ENCODE measurements around the gene STXBP6.

The STXBP6 gene
- 0 to 1.6 (median 0.12) reads per million in 9 experiments for total RNA-seq

GRCh38 chr14:25049568-25050268 is at the start of gene STXBP6:
STXBP6 (minus strand) TSS chr14:25050147; CDS start chr14:24974818, 75,329 bp downstream.
- Mint-ChIP-seq H3K9me3 (no peaks in the 10 kb centered on the region), H3K27ac (no peak within 1 kb of the TSS), H3K36me3 (ENCODE audit: insufficient read depth) (peaks cover 3% of the 10 kb centered on the region), H3K27me3 (peaks cover 57 to 80% of the 10 kb centered on the region in 2 donors), H3K4me1 (ENCODE audit: low read depth in 2 of 2) (peaks cover 5% of the 10 kb centered on the region in 2 donors), H3K4me3 (peak within 1 kb of the TSS; percentile 73 to 75)
- ATAC-seq (replicated peaks), result no peak
- no peak for DNase-seq

- Mint-ChIP-seq H3K4me3 (no peak overlapping the region), H3K36me3 (ENCODE audit: insufficient read depth) (no peaks in the 10 kb centered on the region), H3K4me1 (ENCODE audit: low read depth in 2 of 2) (peaks cover 0 to 2% of the 10 kb centered on the region in 2 donors), H3K9me3 (no peaks in the 10 kb centered on the region), H3K27ac (no peak overlapping the region), H3K27me3 (peaks cover 43 to 57% of the 10 kb centered on the region in 2 donors)
- ATAC-seq (replicated peaks) (no peak), DNase-seq (no peak)
These were observed 47.2 kb upstream of the STXBP6 start for GRCh38 chr14:25097120-25097519.

DNA sequence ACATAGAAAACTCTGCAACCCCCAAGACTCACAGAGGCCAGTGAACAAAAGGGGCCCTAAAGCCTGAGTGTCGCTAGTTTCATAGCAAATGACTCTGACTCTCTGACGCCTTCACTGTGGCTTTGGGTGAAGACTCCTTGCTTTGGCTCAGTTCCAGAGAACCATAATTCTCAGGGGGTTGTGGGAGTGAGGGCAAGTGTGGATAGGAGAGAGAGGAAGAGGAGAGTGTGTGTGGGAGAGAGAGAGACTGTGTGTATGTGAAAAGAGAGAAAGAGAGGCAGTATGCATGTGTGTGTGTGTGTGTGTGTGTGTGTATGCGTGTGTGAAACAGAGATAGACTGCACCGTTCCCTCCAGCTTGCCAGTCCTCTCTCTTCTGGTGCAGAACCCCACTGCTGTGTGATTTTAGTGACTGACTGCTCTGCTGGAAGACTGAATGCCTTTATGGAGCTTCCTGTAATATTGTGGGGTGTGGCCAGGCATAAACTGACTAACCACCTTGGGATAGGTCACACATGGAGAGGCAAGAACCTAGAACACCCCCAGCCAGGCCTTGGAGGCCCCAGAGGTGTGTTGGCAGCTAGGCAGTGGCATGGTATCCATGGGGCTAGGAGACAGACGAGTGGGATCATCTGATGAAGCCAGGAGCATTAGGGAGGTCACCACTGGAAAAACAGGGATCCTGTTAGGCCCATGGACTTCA is 45.9 kb upstream of the STXBP6 start:
- peaks cover 46 to 61% of the 10 kb centered on the region in 2 donors for H3K27me3 Mint-ChIP-seq
- no peak for DNase-seq
- no peak for ATAC-seq (replicated peaks)
- no peaks in the 10 kb centered on the region for H3K36me3 Mint-ChIP-seq (ENCODE audit: insufficient read depth)
- no peaks in the 10 kb centered on the region for H3K9me3 Mint-ChIP-seq
- H3K27ac Mint-ChIP-seq, result no peak overlapping the region
- no peak overlapping the region for H3K4me3 Mint-ChIP-seq
- peaks cover 0 to 2% of the 10 kb centered on the region in 2 donors for H3K4me1 Mint-ChIP-seq (ENCODE audit: low read depth in 2 of 2)

DNA sequence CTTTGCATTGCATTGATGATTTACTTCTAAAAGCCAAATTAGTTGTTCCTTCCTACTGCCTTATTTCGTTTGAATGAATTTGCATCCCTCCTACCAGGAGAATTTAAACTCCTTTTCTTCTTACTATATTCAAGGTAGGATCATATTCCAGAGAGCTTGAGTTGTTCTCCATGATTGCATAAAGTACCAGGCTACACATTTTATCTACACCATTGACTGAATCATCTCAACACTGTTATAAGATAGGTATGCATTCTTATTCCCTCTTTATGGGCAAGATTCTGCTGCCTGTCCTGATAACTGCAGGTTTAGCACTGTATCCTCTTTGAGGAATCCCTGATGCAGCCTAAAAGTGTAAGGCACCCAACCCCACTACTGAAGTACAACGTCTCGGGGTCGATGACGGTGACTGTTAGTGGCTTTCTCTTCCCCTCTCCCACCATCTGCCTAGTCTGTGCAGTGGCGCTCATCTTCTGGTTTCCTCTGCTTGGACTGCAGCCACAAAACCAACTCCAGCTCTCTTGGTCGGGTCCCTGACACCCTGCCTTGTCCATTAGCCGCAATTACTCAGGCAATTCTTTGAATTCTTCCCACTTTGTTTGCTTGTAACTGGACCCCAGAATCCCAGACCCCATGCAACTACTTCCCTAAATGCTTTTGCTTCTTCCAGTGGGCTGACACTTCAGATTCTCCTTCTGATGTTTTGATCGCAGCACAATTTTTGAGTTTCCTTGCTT is 44.4 kb upstream of the STXBP6 start:
- DNase-seq (no peak), ATAC-seq (replicated peaks) (no peak)
- Mint-ChIP-seq H3K9me3 (no peaks in the 10 kb centered on the region), H3K4me3 (no peak overlapping the region), H3K27me3 (peaks cover 57 to 73% of the 10 kb centered on the region in 2 donors), H3K27ac (no peak overlapping the region), H3K36me3 (ENCODE audit: insufficient read depth) (no peaks in the 10 kb centered on the region), H3K4me1 (ENCODE audit: low read depth in 2 of 2) (peaks cover 0 to 2% of the 10 kb centered on the region in 2 donors)

DNA sequence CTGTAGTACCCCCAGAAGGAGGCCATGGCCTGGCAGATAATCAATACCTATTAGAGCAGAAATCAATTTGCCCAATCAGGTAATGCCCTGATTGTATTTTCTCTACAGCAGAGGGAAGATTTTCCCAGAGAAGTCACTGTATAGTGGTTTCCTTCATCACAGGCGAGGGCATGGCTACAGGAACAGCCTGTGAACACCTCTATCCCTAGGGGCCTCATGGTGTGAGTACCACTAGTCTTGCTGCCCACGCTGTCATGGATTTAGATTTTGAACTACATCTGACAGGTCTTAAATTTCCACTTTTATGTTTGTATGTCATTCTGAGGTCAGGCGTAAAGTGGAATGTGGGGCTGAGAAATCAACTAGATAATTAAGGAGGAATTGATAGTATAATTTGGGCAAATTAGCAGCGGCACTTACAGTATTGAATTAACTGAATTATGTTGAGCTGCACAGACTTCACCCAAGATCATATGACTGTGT is 42.4 kb upstream of the STXBP6 start:
- Mint-ChIP-seq H3K9me3 (no peaks in the 10 kb centered on the region), H3K36me3 (ENCODE audit: insufficient read depth) (no peaks in the 10 kb centered on the region), H3K4me1 (ENCODE audit: low read depth in 2 of 2) (peaks cover 0 to 2% of the 10 kb centered on the region in 2 donors), H3K4me3 (no peak overlapping the region), H3K27me3 (peaks cover 51 to 64% of the 10 kb centered on the region in 2 donors), H3K27ac (no peak overlapping the region)
- ATAC-seq (replicated peaks), result no peak
- no peak for DNase-seq

DNA sequence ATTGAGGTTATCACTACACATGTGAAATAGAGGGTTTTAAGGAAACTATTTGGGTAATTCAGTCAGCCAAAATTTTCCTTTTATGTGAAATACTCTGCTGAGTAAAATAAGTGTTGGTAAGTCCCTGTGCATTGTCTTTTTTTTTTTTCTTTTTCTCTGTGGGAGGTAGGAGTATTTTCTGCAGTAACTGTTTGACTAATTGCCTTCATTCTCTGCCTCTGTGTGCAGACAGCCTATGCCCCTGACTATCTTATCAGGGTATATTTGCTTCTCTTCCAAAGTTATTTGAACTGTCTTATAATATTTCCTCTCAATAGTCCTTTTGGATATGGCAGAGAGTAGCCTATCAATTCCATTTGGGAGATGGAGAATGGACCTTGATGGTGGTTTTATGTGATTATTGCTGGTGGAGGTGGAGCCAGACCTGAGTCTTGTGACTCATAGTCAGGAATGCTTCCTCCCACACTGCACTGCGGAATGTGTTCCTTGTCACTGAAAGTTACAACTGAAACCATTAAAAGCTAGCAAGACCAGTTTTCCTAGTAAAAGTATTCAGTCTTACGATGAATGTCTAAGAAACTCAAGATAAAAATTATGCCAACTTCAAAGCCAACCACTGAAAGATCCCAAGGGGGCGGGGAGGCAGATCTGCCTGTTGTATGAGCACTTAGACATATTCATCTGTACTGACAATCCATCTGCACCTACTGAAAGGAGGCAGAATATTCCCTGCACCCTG is 40.9 kb upstream of the STXBP6 start:
- Mint-ChIP-seq H3K36me3 (ENCODE audit: insufficient read depth) (no peaks in the 10 kb centered on the region), H3K9me3 (no peaks in the 10 kb centered on the region), H3K27ac (no peak overlapping the region), H3K27me3 (peaks cover 41 to 59% of the 10 kb centered on the region in 2 donors), H3K4me3 (no peak overlapping the region), H3K4me1 (ENCODE audit: low read depth in 2 of 2) (peaks cover 0 to 2% of the 10 kb centered on the region in 2 donors)
- DNase-seq (no peak), ATAC-seq (replicated peaks) (no peak)

DNA sequence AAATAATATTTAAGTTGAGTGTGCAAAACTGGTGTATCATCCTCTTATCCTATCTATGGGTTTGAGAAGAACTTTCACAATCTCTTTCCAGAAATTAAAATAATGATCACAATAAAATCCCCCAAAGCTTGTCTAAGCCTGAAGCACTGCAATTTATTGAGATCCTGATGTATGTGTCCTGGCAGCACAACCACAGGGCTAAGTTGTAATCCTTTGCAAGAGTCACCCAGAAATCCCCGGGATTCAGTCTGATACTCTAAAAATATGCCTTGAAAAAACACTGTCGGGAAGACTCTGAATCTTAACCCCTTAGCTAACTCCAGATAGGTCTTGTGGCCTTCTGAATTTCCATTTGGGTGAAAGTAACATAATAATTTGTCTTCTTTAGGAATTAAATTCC is 40.3 kb upstream of the STXBP6 start:
- no peak for DNase-seq
- ATAC-seq (replicated peaks), result no peak
- Mint-ChIP-seq H3K4me1 (ENCODE audit: low read depth in 2 of 2) (peaks cover 0 to 2% of the 10 kb centered on the region in 2 donors), H3K27me3 (peaks cover 35 to 52% of the 10 kb centered on the region in 2 donors), H3K27ac (no peak overlapping the region), H3K9me3 (no peaks in the 10 kb centered on the region), H3K36me3 (ENCODE audit: insufficient read depth) (no peaks in the 10 kb centered on the region), H3K4me3 (no peak overlapping the region)

GRCh38 chr14:25089496-25089895 is 39.5 kb upstream of the STXBP6 start:
- no peak overlapping the region for H3K4me3 Mint-ChIP-seq
- H3K27me3 Mint-ChIP-seq, result peaks cover 28 to 49% of the 10 kb centered on the region in 2 donors
- no peak overlapping the region for H3K27ac Mint-ChIP-seq
- ATAC-seq (replicated peaks), result no peak
- H3K36me3 Mint-ChIP-seq (ENCODE audit: insufficient read depth), result no peaks in the 10 kb centered on the region
- no peak for DNase-seq
- peaks cover 0 to under 1% of the 10 kb centered on the region in 2 donors for H3K4me1 Mint-ChIP-seq (ENCODE audit: low read depth in 2 of 2)
- H3K9me3 Mint-ChIP-seq, result no peaks in the 10 kb centered on the region

DNA sequence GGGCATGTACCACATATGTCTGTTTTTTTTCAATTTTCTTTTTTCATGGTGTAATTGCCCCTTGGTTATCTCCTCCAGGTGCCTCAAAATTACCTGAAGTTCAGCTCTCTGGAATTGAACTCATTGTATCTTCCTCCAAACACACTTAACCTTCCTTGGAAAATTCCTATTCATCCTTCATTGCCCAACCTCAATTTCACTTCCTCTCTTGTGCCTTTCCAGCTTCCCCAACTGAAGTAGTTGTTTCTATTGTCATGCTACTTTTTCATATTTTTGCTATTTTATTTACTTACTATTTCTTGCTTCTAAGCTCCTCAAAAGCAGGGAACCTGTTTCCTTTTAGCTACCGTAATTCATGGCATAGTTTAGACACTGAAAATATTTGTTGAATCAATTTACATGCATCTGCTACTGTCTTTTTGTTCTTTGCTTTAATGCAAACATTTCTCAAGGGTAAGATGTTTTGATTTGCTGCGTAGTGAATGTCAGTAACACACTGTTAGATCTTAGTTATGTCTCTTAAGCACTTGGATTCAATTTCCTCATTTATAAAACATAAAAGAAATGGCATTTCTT is 37.0 kb upstream of the STXBP6 start:
- ATAC-seq (replicated peaks) (no peak), DNase-seq (no peak)
- H3K27ac Mint-ChIP-seq, result no peak overlapping the region
- no peak overlapping the region for H3K4me3 Mint-ChIP-seq
- H3K36me3 Mint-ChIP-seq (ENCODE audit: insufficient read depth), result no peaks in the 10 kb centered on the region
- H3K9me3 Mint-ChIP-seq, result no peaks in the 10 kb centered on the region
- peaks cover 45 to 55% of the 10 kb centered on the region in 2 donors for H3K27me3 Mint-ChIP-seq
- H3K4me1 Mint-ChIP-seq (ENCODE audit: low read depth in 2 of 2), result no peaks in the 10 kb centered on the region

DNA sequence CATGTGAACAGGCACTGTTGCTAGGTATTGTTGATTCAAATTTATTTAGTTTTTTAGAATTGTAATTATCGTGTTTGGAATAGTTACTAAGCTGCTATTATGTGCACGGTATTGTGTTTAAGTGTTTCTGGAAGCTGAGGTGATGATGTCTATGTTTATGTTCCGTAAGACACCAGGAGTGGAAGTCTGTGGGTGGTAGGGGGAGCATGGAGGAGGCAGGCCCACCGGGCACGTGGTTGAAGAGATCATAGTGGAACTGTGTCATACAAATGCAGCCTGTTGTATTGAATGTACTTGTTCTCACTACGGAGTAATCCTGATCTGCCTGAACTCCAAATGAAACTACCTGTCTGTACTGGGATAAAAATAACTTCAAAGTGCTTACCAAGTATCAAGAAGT is 36.1 kb upstream of the STXBP6 start:
- no peak for ATAC-seq (replicated peaks)
- no peak overlapping the region for H3K27ac Mint-ChIP-seq
- H3K36me3 Mint-ChIP-seq (ENCODE audit: insufficient read depth), result no peaks in the 10 kb centered on the region
- no peak for DNase-seq
- H3K27me3 Mint-ChIP-seq, result peaks cover 50 to 56% of the 10 kb centered on the region in 2 donors
- no peaks in the 10 kb centered on the region for H3K9me3 Mint-ChIP-seq
- no peak overlapping the region for H3K4me3 Mint-ChIP-seq
- no peaks in the 10 kb centered on the region for H3K4me1 Mint-ChIP-seq (ENCODE audit: low read depth in 2 of 2)

DNA sequence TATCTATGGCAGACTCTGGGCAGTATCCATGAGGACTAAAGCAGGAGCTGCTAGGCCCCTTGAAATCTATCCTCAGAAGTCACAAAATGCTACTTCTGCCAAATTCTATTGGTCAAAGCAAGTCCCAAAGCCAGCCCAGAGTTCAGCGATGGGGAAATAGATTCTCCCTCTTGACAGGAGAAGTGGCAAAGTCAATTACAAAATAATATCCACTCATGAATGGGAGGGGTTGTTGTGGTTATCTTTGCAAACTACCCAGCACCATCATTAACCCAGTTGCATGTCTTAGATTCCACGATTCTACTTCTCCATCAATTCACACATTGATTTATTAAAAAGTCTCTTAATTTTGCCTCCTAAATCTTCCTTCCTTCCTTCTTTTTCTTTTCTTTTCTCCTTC is 30.7 kb upstream of the STXBP6 start:
- H3K36me3 Mint-ChIP-seq (ENCODE audit: insufficient read depth), result no peaks in the 10 kb centered on the region
- DNase-seq, result no peak
- no peak for ATAC-seq (replicated peaks)
- peaks cover 34 to 40% of the 10 kb centered on the region in 2 donors for H3K27me3 Mint-ChIP-seq
- H3K27ac Mint-ChIP-seq, result no peak overlapping the region
- H3K4me3 Mint-ChIP-seq, result no peak overlapping the region
- H3K4me1 Mint-ChIP-seq (ENCODE audit: low read depth in 2 of 2), result no peaks in the 10 kb centered on the region
- no peaks in the 10 kb centered on the region for H3K9me3 Mint-ChIP-seq

DNA sequence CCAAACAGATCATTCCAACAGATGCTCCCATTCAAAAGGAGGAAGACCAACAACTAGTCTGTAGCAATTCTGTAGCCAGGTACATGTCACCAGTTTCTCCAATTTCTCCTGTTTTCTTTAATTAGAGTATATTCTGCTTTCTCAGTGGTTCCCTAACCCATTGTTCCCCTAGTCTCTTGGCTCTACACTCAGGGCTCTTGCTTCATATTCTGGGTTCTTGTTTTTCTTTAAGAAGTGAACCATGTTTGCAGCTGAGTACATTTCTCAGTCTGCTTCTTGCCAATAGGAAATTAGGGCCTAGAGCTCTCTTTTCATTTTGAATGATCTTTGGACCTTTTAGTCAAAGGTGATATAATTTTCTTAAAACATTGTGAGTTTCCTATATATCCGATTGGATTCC is 29.4 kb upstream of the STXBP6 start:
- H3K9me3 Mint-ChIP-seq, result no peaks in the 10 kb centered on the region

More for the DNA sequence above, 29.4 kb upstream of the STXBP6 start:
- Mint-ChIP-seq H3K27ac (no peak overlapping the region), H3K36me3 (ENCODE audit: insufficient read depth) (no peaks in the 10 kb centered on the region), H3K4me3 (no peak overlapping the region), H3K27me3 (peaks cover 32 to 34% of the 10 kb centered on the region in 2 donors), H3K4me1 (ENCODE audit: low read depth in 2 of 2) (no peaks in the 10 kb centered on the region)
- ATAC-seq (replicated peaks), result no peak
- DNase-seq, result no peak
